ENCODE measurements around the gene ACP6.
"Not testable (repeated sequence)": the region's sequence is repeated elsewhere in the genome, so short reads cannot be mapped to it uniquely, and the experiment has no call there.

ACP6 gene

GRCh38 chr1:147670319-147671001 lies at the start of gene ACP6:
Gene ACP6 (minus strand): TSS chr1:147670524. CDS start chr1:147670048, 476 bp downstream.
- peak; percentile 89 for DNase-seq

DNA sequence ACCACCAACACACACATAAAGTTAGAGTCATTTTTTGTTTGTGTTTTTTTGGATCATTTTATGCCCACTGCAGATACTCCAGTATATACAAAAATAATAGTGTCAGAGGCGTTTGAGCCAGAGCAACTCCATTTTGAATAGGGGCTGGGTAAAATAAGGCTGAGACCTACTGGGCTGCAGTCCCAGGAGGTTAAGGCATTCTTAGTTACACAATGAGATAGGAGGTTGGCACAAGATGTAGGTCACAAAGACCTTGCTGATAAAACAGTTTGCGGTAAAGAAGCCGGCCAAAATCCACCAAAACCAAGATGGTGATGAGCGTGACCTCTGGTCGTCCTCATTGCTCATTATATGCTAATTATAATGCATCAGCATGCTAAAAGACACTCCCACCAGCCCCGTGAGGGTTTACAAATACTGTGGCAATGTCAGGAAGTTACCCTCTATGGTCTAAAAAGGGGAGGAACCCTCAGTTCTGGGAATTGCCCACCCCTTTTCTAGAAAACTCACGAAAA lies 49.4 kb upstream of the ACP6 start:
- no peak for DNase-seq

DNA sequence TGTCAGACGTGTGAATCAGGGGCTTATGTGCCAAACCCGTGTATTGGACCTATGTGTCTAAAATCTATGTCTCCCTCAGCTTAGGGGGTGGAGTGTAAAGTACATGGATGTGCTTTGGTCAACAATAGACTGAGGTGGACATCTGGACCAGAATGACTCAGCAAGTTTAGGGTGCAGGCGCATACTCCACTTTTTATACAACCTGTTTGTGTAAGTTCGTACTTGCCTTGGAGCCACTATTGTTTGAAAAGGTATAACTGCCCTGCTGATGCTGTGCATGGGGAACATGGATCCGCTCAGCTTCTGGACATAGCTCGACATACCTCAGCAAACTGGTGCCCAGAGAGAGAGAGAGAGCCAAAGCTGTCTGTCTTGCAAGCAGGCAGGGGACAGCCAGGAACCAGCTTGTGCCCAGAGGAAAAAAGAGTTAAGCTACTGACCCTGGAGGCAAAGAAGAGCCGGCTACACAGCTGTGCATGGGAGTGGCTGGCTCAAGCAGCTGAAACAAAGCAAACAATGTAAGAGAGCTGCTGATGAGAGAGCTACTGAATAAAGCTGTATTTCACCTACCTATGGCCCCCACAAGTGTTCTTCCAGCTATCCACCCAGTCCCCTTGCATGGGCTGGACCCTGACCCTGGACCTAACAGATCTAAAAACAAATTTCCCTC lies 48.8 kb upstream of the ACP6 start:
- no peak for DNase-seq

- no peak for DNase-seq
These were observed 47.4 kb upstream of the ACP6 start for GRCh38 chr1:147717706-147718097.

- DNase-seq, result no peak
These were observed 46.9 kb upstream of the ACP6 start for GRCh38 chr1:147717051-147717705.

- no peak for DNase-seq
These were observed 42.3 kb upstream of the ACP6 start for GRCh38 chr1:147712605-147713004.

DNA sequence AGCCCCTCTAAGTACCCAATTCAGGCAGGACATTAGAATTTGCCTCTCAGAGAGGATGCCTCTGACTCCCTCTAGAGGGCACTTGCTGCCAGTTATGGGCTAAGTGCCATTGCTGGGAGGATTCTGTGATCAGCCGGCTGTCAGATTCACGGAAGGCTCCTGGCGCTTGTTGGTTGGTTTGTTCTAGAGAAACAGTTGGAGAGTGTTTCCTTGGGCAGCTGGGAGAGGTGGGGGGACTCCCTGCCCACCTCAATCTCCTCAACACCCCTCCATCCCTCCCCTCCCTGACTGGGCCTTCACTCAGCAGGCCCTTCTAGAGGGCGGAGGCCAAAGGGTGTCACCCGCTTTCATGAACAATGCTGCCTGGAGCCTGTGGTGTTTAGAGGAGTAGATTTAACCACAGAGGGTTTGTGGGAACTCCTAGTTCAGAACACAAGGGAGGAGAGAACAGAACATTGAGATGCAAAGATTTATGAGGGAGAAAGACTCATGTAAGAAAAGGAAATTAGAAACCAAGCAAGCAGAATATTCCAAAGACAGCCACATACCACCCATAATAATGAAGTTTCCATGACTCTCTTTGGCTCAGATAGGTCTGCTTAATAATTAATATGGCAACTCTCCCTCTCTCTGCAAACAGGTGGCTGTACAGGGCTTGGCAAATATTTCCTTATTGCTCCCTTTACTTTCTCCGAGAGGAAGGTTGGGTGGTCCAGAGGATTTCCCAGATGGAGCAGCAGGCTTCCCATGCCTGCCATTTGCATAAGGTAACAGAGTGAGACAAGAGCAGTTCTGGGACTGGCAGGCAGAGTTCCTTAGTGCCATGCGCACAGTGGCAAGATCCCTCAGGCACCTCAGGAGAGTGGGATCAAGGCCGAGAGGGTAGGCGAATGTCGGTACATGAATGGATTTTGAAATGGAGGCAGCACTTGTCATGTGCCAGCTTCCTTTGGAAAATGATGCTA lies 30.0 kb upstream of the ACP6 start:
- peak; percentile 44 for DNase-seq

DNA sequence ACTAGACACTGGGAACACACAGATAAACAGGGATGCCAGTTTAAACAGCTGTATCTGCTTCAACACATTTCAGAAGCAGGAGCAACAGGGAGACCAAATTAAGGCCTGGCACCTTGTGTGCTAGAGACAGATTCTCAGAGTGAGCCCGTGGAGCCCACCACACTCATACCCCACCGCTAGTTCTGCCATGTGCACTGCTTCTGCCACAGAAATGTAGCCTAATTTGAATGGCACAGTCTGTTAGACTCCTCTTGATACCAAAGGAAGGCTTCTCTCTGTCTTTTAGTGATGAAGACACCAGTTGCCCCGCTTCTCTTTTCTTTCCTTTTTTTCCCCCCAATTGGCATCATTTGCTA lies 29.3 kb upstream of the ACP6 start:
- no peak for DNase-seq

- no peak for DNase-seq
These were observed 12.9 kb upstream of the ACP6 start for GRCh38 chr1:147683163-147683763.

DNA sequence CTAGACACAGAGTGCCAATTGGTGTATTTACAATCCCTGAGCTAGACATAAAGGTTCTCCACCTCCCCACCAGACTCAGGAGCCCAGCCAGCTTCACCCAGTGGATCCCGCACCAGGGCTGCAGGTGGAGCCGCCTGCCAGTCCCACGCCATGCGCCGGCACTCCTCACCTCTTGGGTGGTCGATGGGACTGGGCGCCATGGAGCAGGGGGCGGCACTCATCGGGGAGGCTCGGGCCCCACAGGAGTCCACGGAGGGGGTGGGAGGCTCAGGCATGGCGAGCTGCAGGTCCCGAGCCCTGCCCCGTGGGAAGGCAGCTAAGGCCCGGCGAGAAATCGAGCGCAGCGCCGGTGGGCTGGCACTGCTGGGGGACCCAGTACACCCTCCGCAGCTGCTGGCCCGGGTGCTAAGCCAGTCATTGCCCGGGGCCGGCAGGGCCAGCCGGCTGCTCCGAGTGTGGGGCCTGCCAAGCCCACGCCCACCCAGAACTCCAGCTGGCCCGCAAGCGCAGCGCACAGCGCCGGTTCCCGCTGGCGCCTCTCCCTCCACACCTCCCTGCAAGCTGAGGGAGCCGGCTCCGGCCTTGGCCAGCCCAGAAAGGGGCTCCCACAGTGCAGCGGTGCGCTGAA lies 10.4 kb upstream of the ACP6 start:
- DNase-seq, result not testable (repeated sequence)

GRCh38 chr1:147677681-147678080 lies 7.4 kb upstream of the ACP6 start:
- DNase-seq, result not testable (repeated sequence)

GRCh38 chr1:147676311-147677085 lies 6.2 kb upstream of the ACP6 start:
- no peak for DNase-seq

DNA sequence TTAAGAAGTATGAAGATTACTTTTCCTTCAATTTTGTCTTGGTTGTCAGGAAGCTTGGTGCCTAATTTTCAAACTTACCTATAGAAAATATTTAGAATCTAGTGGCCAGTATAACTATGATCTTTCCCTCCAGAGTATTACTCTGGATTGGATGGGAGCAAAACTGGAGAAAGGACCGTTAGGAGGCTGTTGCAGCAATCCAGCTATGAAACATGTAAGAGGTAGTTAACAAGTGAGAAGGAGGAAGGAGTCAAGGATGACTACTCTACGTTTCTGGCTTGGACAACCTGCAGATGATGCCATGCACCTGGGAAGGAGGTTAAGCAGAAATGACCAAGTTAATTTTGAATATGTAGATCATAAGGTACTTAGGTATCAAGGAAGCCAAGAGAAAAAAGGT lies 3.5 kb upstream of the ACP6 start:
- no peak for DNase-seq

- DNase-seq, result no peak
These were observed 3.1 kb upstream of the ACP6 start for GRCh38 chr1:147673406-147673805.

DNA sequence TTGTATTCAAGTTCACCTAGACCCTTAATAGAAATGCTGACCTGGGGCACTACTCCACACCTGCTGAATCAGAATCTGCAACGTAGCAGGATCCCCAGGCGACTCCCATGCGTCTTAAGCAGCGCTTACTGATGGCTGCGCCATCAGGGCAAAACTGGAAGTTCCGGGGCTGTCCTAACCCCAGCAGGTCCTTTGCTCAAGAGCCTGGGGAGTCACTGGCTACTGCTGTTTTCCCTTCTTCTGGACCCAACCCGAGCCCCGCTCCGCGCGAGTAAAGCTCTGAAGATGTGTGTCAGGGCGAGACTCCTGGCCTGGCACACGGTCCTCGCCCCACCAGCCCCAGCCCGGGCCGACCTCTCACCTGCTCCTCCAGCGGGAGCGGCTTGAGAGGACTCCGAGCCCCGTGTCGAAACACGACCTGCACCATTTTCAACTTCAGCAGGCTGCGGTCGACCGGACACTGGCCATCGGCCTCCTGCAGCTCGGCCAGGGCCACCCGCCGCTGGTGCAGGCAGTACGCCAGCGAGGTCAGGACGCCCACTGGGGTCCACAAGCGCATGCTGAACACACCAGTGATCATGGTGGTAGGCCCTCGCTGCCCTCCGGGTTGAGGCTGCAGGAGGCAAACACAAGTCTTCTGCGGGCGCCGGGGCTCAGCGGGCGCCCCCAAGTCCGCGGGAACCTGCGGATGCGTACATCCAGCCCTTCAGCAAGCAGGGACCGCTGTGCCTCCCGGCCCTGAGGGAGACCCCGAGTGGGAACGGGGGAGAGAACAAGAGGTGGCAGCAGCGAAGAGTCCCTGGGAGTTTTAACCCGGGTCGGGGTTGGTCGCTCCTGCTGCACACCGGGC lies 630 bp downstream of the ACP6 start:
- peak; percentile 24 for DNase-seq

DNA sequence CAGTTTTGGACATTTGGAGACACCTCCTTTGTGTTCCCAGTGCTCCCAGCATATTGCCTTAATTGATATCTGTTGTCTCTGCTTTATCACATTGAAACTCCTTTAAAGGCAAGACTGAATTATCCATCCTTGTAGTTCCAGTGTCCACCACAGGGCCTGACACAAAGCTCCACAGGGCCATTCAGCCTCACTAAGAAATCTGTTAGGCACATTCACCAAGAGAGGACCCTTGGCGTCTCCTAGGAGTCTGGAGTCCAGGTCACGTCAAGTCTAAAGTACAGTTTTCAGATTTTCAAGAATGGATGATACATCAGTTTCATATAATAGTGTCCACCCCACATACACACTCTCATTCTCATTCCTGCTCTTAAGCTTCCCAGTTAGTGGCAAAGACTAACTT lies 4.8 kb downstream of the ACP6 start:
- DNase-seq, result no peak

DNA sequence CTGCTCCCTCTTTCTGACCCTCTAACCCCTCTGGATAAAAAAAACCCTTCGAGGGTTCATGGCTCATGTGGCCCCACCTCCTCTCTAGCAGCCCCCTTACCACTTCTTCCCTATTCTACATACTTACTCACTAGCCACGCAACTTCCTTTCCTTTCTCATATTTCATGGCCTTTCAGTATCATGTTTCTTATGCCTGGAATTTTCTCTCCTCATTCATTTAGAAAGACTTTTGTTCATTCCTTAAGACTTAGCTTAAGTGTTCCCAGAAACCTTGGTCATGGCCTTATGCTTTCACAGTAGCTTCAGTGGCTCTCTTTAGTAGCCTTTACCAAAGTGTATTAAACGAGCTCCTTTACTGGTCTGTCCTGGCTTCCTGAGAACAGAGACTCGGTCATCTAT lies 6.1 kb downstream of the ACP6 start:
- DNase-seq, result no peak

GRCh38 chr1:147654511-147654910 lies 15.8 kb downstream of the ACP6 start:
- no peak for DNase-seq

GRCh38 chr1:147652306-147652705 lies 18.0 kb downstream of the ACP6 start:
- DNase-seq, result no peak

- no peak for DNase-seq
These were observed 18.9 kb downstream of the ACP6 start for GRCh38 chr1:147651466-147651865.
